H1 (cell line): ENCODE results near the gene HGFAC. TPM values are rescaled to one million over a fixed set of nuclear protein-coding genes. Genes with fewer than 3 reads are reported as not detected.

Experiments used
- ATF3 ChIP-seq: IDR thresholded peaks from 2 replicates; pipeline ENCODE4 v1.6.1; 2011; ENCODE audit warnings: low read depth, mild to moderate bottlenecking, low read length; ENCODE audit not compliant: insufficient read depth
- CBX8 ChIP-seq: fragments of 300-800, 300-1000 bp; sonication (generic); IDR thresholded peaks from 2 replicates; pipeline ENCODE4 v1.7.1; 2016; ENCODE audit warnings: low read depth, low read length, borderline replicate concordance
- CHD7 ChIP-seq: fragments of 300-600 bp; sonication (generic); IDR thresholded peaks from 2 replicates; pipeline ENCODE4 v1.7.1; 2012; ENCODE audit warnings: low read length, moderate library complexity, mild to moderate bottlenecking, inconsistent platforms; ENCODE audit not compliant: insufficient replicate concordance
- EGR1 ChIP-seq: IDR thresholded peaks from 2 replicates; pipeline ENCODE4 v1.6.1; 2011; ENCODE audit warnings: low read depth, low read length, borderline replicate concordance
- HDAC2 ChIP-seq, 2 experiments: fragments of 300-600 bp in 1 of 2; sonication (generic) in 1 of 2; IDR thresholded peaks; 2 replicates each; pipeline ENCODE4 v1.6.1; 2011 to 2012; ENCODE audit warnings: low read depth in 2 of 2, low read length in 2 of 2, mild to moderate bottlenecking in 2 of 2, moderate library complexity in 2 of 2, borderline replicate concordance in 1 of 2, inconsistent platforms in 1 of 2
- JUN ChIP-seq: IDR thresholded peaks from 2 replicates; pipeline ENCODE4 v1.6.1; 2011; ENCODE audit warnings: low read depth, mild to moderate bottlenecking, improper control_type of control experiment, low read length
- KDM1A ChIP-seq: fragments of 200-600, 300-600 bp; sonication (generic); IDR thresholded peaks from 2 replicates; pipeline ENCODE4 v1.7.1; 2016; ENCODE audit warnings: mild to moderate bottlenecking, low read length, borderline replicate concordance
- KDM5A ChIP-seq: fragments of 200-600 bp; IDR thresholded peaks from 2 replicates; pipeline ENCODE4 v1.7.1; 2012; ENCODE audit warnings: mild to moderate bottlenecking, low read length, inconsistent platforms, mixed read lengths
- PHF8 ChIP-seq: fragments of 200-600 bp; sonication (generic); conservative IDR thresholded peaks from 2 replicates; pipeline ENCODE4 v1.7.1; 2012; ENCODE audit warnings: low read depth, mild to moderate bottlenecking, inconsistent platforms, low read length, moderate library complexity
- TAF7 ChIP-seq: optimal IDR thresholded peaks from 2 replicates; pipeline ENCODE3; 2011; ENCODE audit warnings: low read depth, mild to moderate bottlenecking, inconsistent platforms, low read length, moderate library complexity, borderline replicate concordance
- polyA plus RNA-seq, 7 experiments: library from polyadenylated mRNA; depleted of rRNA in 3 of 7; stranded (reverse) in 5 of 7; unstranded in 2 of 7; fragments of >200 nt in 5 of 7; fragments of 200-250 nt in 2 of 7; gene quantifications; 1 replicate in 5 of 7; 2 replicates in 1 of 7; 4 replicates in 1 of 7; pipeline versions ENCODE4 v1.2.1 to v1.2.3, GENCODE V29; 2011 to 2013; ENCODE audit warnings: missing spikeins in 2 of 7, mixed read lengths in 2 of 7
- total RNA-seq: library from RNA; stranded (reverse); fragmentation: NEBNext Ultra II Directional; extraction: Animal tissue kit (Norgen Biotek cat#: 25700); gene quantifications from 2 replicates; pipeline ENCODE4 v1.2.1, GENCODE V29; 2021

Gene HGFAC
- total and polyA plus RNA-seq, 2 of the 8 experiments (the other 6 are each of a cell fraction or from before 2014, with no cell fraction given): 0.14 to 0.15 TPM

- no peak for TF ChIP-seq CHD7
- no peak for TF ChIP-seq HDAC2 (IDR thresholded peaks at IDR 0.05; ENCODE audit: borderline replicate concordance in 1 of 2, low read depth in 2 of 2, low read length in 2 of 2)
- TF ChIP-seq JUN: no peak
- no peak for TF ChIP-seq EGR1
- TF ChIP-seq KDM5A: no peak
- no peak for TF ChIP-seq ATF3
- no peak for TF ChIP-seq CBX8
- TF ChIP-seq KDM1A: no peak
- no peak for TF ChIP-seq PHF8
- TF ChIP-seq TAF7: no peak
Measured at GRCh38 chr4:3405176-3405575, 36.6 kb upstream of the HGFAC start (continued).
